HG03571 (cell line): ENCODE data around the gene PPP6R2.
"Not testable (repeated sequence)": the region's sequence is repeated elsewhere in the genome, so short reads cannot be mapped to it uniquely, and the experiment has no call there.

ENCODE experiments used
- ATAC-seq: cut with Tn5 transposase; IDR thresholded peaks from one replicate; pipeline ENCODE4 v1.9.1; 2021; ENCODE audit not compliant: unreplicated experiment

Gene PPP6R2

GRCh38 chr22:50422961-50423815 is 80.1 kb downstream of the PPP6R2 start:
- no peak for ATAC-seq

DNA sequence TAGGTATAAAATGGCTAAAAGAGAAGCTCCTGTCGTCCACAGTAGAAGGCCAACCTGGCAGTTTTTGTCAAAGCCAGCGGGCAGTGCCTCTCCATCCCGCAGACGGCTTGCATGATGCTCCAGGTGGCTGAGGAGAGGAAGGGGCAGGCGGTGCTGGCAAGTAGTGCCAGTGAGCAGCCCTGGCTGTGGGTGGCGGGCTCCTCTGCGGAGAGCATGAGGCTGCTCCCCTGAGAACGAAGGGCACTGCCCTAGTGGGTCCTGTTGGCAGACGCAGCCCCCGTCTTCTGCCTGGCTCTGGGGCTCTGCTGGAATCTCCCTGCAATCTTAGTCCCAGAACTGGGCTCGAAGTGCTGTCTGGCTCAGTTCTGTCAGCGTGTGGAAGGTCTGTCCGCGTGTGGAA is 80.8 kb downstream of the PPP6R2 start:
- ATAC-seq, result no peak

DNA sequence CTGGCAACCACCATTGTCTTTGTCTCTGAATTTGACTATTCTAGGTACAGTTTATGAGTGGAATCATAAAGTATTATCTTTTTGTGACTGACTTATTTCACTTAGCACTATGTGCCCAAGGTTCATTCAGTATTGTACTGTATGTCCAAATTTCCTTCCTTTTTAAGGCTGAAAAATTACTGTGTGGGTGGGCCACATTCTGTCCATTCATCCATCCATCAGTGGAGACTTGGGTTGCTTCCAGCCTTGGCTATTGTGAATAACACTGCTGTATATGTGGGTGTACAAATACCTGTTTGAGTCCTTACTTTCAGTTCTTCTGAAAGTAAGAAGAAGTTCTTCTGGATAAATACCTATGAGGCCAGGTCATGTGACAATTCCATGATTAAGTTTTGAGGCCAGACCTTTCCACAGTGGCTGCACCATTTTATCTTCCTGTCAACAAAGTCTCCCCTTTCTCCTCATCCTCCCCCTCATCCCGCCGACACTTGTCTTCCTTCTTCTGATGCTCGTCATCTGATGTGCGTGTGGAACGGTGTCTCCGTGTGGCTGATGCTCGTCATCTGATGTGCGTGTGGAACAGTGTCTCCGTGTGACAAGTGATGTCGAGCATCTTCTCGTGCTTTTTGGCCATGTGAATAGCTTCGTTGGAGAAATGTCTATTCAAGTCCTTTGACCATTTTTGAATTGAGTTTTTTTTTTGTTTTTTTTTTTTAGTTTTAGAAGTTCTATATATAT is 82.2 kb downstream of the PPP6R2 start:
- ATAC-seq, result no peak

DNA sequence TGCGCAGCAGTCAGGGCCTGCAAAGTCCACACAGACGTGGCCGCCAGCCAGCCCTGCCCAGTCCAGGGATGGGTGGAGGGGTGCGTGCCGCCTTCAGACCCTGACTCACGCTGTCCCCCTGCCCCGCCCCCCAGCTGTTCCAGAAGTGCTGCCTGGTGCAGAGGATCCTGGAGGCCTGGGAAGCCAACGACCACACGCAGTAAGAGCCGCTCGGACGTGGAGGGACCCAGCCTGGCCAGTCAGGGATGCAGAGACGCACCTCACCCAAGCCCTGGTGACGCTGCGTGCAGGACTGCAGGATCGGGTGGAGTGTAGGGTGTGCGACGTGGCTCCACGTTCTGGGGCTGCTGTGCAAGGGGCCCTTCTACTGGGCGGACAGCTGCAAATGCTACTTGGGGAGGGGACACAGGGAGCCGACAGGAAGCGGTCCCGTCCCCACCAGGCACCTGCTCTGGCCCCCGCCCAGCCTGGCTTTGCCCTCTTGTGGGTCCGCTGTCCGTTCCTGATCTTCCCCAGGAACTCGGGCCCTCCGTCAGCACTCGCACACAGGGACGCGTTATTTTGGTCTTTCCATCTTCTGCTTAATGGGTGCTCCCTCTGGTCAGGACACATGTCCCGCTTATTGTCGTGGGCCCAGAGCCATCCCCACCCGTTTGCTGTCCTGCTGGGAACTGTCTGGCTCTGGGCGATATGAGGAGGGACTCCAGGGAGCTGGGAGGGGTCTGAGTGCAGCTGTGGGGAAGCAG is 89.2 kb downstream of the PPP6R2 start:
- ATAC-seq, result no peak

GRCh38 chr22:50432877-50433510 is 89.9 kb downstream of the PPP6R2 start:
- ATAC-seq, result not testable (repeated sequence)

DNA sequence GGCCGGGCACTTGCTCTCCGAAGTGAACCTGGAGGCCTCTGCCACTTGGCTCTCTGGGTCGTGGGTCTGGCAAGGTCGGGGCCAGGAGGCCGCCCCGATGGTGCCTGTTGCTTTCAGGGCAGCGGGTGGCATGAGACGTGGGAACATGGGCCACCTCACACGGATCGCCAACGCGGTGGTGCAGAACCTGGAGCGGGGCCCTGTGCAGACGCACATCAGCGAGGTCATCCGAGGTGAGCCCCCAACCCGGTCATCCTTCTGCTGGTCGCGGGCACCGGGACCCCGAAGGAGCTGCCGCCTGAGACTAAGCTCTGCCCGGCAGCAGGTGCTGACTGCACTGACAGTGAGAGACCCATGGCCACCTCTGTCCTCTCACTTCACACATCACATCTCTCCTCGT is 91.7 kb downstream of the PPP6R2 start:
- no peak for ATAC-seq

GRCh38 chr22:50435291-50436014 is 92.3 kb downstream of the PPP6R2 start:
- no peak for ATAC-seq

DNA sequence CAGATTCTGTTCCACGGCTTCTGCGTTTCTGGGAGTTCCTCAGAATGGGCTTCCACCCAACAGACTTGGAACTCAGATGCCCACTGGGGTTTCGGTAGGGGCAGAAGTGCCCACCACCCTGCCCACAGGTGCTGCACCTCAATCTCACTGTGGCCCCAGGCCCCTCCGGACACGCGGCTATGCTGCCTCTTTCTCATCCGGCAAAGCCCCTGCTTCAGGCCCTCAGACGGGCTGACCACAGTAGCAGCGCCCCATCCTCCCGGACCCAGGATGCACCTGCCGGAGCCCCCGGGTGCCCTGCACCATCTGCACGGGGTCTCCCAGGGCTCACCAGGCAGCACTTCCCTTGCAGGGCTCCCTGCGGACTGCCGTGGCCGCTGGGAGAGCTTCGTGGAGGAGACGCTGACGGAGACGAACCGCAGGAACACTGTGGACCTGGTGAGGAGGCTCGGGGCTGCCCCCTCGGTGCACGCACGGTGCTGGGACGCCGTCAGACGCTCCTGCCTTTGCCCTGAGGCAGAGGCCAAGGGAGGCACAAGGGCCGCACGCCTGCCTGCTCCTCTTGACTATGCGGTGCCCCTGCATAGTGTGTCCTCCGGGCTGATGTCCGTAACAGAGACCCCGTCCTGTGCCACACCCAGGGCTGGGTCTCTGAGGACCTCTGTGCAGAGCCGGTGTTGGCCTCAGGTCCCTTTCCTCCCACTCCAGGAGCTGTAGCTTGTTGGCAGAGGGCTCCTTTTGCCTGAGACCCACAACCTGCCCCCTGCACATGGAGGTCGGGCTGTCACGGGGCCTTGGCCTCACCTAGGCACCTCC is 93.1 kb downstream of the PPP6R2 start:
- no peak for ATAC-seq

GRCh38 chr22:50436841-50437341 is 93.8 kb downstream of the PPP6R2 start:
- no peak for ATAC-seq

- no peak for ATAC-seq
Observed at GRCh38 chr22:50437511-50438304, 94.6 kb downstream of the PPP6R2 start.

GRCh38 chr22:50438305-50439275 is 95.5 kb downstream of the PPP6R2 start:
- ATAC-seq, result no peak

DNA sequence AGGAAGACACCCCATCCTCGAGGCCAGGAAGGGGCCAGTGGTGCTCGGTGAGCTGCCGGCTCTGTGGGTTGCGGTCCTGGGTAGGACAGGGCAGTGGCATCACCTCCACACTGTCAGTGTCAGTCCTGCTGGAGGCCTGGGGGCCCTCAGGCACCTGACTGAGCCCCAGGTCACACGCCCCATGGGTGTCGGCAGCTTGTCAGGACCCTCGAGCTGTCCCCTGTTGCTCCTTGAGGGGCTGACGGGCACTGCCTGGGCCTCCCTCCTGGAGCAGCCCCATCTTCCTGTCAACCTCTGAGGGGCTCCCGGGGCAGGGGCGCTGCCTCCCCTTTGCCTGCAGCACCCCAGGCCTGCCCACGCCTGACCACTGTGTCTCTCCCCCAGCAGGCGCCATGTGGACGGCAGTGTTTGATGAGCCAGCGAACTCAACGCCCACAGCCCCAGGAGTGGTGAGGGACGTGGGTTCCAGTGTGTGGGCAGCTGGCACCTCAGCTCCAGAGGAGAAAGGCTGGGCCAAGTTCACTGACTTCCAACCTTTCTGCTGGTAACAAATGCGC is 96.3 kb downstream of the PPP6R2 start:
- ATAC-seq, result no peak

GRCh38 chr22:50439871-50440331 is 96.8 kb downstream of the PPP6R2 start:
- ATAC-seq, result no peak

GRCh38 chr22:50440544-50441249 is 97.6 kb downstream of the PPP6R2 start:
- no peak for ATAC-seq

DNA sequence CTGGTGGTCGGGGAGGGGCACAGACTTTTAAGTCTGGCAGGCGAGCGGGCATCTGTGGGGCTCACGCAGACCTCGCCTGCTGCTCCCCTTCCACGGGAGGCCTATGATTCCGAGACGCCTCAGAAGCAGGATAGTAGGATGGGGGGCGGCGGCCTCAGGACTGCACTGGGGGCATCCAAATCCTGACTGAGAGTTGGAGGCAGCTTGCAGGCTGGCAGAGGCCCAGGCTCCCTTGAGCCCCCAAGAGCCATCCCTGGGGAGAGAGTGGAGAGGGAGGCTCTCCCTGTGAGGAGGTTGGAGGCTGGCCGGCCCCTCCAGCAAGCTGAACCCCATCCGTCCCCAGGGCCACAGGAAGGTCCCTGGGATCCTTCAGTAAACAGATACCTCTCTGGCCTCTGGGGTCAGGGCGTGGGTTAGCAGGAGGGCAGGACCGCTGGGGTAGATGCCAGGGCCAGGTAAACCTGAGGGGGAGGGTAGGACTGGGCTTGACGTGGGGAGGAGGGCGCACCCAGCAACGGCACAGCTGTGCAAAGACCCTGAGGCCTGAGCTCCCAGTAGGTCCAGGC is 98.4 kb downstream of the PPP6R2 start:
- no peak for ATAC-seq

GRCh38 chr22:50443197-50443596 is 100.1 kb downstream of the PPP6R2 start:
- no peak for ATAC-seq
